B cell (primary cell): ENCODE results near the gene TUBGCP4. TPM values are rescaled to one million over a fixed set of nuclear protein-coding genes. Genes with fewer than 3 reads are reported as not detected.

Experiments
- ATAC-seq: fragments of 200-7000 bp; cut with Tn5 transposase; one replicate; pipeline ENCODE4 v1.10.0; 2021; ENCODE audit warnings: low read depth, mild to moderate bottlenecking, moderate number of reproducible peaks, moderate library complexity
- CTCF ChIA-PET: fragments of 350-600 bp; sonication (Branson Sonifier 250); formaldehyde crosslinking; loops from one replicate; lab custom pipeline; 2021; ENCODE audit warnings: antibody characterized with exemption, inconsistent platforms; lab: Charles Lee
- POLR2A ChIA-PET: fragments of 350-600 bp; sonication (Branson Sonifier 250); formaldehyde crosslinking; loops from one replicate; lab custom pipeline; 2021; ENCODE audit warnings: antibody characterized with exemption; lab: Charles Lee
- DNase-seq: peaks from one replicate; pipeline ENCODE4 v3.0.0; 2013
- H2AFZ ChIP-seq: 2 replicates; pipeline ENCODE4 v1.6.1; 2012; ENCODE audit warnings: mild to moderate bottlenecking, low read depth, low read length; ENCODE audit not compliant: insufficient read depth, poor library complexity, severe bottlenecking
- H3K27ac ChIP-seq, 2 donors: 1 replicate in 1 of 2; 2 replicates in 1 of 2; pipeline ENCODE4 v1.5.1; 2012 to 2013; ENCODE audit warnings: low read length in 2 of 2, mild to moderate bottlenecking in 2 of 2, moderate library complexity in 1 of 2
- H3K27me3 ChIP-seq, 4 experiments: fragments of 200-600 bp in 1 of 4; sonication (generic) in 1 of 4; replicated peaks in 1 of 4; 1 replicate in 2 of 4; 2 replicates in 2 of 4; pipeline versions ENCODE4 v1.6.1 to v1.7.0; 2013 to 2016; ENCODE audit warnings: low read length in 3 of 4, mild to moderate bottlenecking in 2 of 4, mixed read lengths in 1 of 4, moderate library complexity in 1 of 4; ENCODE audit not compliant: insufficient read depth in 4 of 4, control insufficient read depth in 3 of 4; ENCODE audit errors: control extremely low read depth in 1 of 4
- H3K36me3 ChIP-seq, 2 experiments: replicated peaks in 1 of 2; 1 replicate in 1 of 2; 2 replicates in 1 of 2; pipeline versions ENCODE4 v1.6.1 to v1.7.1; 2013; ENCODE audit warnings: low read length in 1 of 2; ENCODE audit not compliant: insufficient read depth in 2 of 2, control insufficient read depth in 1 of 2; ENCODE audit errors: control extremely low read depth in 1 of 2, extremely low read depth in 1 of 2
- H3K4me1 ChIP-seq, 2 donors: fragments of 200-600 bp in 1 of 2; sonication (generic) in 1 of 2; 1 replicate in 1 of 2; 2 replicates in 1 of 2; pipeline versions ENCODE4 v1.5.1 to v1.6.1; 2013 to 2017; ENCODE audit warnings: low read length in 2 of 2; ENCODE audit not compliant: control insufficient read depth in 2 of 2, insufficient read depth in 2 of 2
- H3K4me2 ChIP-seq: replicated peaks from 2 replicates; pipeline ENCODE3; 2012; ENCODE audit warnings: mild to moderate bottlenecking, low read depth, low read length; ENCODE audit not compliant: poor library complexity, severe bottlenecking
- H3K4me3 ChIP-seq, 5 experiments: fragments of 200-600 bp in 1 of 5; sonication (generic) in 1 of 5; 1 replicate in 3 of 5; 2 replicates in 2 of 5; pipeline versions ENCODE4 v1.5.1 to v1.7.0; 2011 to 2016; ENCODE audit warnings: low read length in 4 of 5, mild to moderate bottlenecking in 4 of 5, low read depth in 2 of 5, control low read depth in 1 of 5, moderate library complexity in 1 of 5; ENCODE audit not compliant: insufficient read depth in 1 of 5; ENCODE audit errors: control extremely low read depth in 1 of 5, extremely low read depth in 1 of 5
- H3K79me2 ChIP-seq: fragments of 200-600 bp; sonication (generic); one replicate; pipeline ENCODE4 v1.6.0; 2016; ENCODE audit warnings: low read length; ENCODE audit not compliant: control insufficient read depth, insufficient read depth
- H3K9ac ChIP-seq: fragments of 200-600 bp; sonication (generic); 2 replicates; pipeline ENCODE4 v1.6.1; 2017; ENCODE audit warnings: mild to moderate bottlenecking, low read length, moderate library complexity
- H3K9me3 ChIP-seq, 3 donors: one replicate each; pipeline versions ENCODE4 v1.6.1 to v1.7.1; 2013; ENCODE audit warnings: low read length in 2 of 3; ENCODE audit not compliant: control insufficient read depth in 2 of 3, insufficient read depth in 1 of 3; ENCODE audit errors: control extremely low read depth in 1 of 3
- H4K20me1 ChIP-seq: 2 replicates; pipeline ENCODE4 v1.6.0; 2012; ENCODE audit warnings: mild to moderate bottlenecking, low read length; ENCODE audit not compliant: insufficient read depth, control insufficient read depth, poor library complexity, severe bottlenecking
- H3K27ac Mint-ChIP-seq: one replicate; pipeline ENCODE4 v1.8.0; 2021; ENCODE audit warnings: mixed read lengths
- H3K27me3 Mint-ChIP-seq: one replicate; pipeline ENCODE4 v1.8.0; 2021; ENCODE audit warnings: mixed read lengths
- H3K4me1 Mint-ChIP-seq: one replicate; pipeline ENCODE4 v1.8.0; 2021; ENCODE audit warnings: mixed read lengths
- H3K4me3 Mint-ChIP-seq: one replicate; pipeline ENCODE4 v1.8.0; 2021; ENCODE audit warnings: mixed read lengths
- H3K9me3 Mint-ChIP-seq: one replicate; pipeline ENCODE4 v1.8.0; 2022; ENCODE audit warnings: mixed read lengths; ENCODE audit not compliant: insufficient read depth
- EZH2 ChIP-seq: IDR thresholded peaks from 2 replicates; pipeline ENCODE4 v1.6.1; 2012; ENCODE audit warnings: borderline replicate concordance, low read depth, mild to moderate bottlenecking, moderate library complexity, low read length; ENCODE audit not compliant: insufficient read depth, poor library complexity, severe bottlenecking
- WGBS: methylation state at CpG from one replicate; pipeline ENCODE4 v1.1.5; 2013; ENCODE audit warnings: missing lambda C conversion rate; ENCODE audit not compliant: insufficient coverage; 5-methylcytosine and 5-hydroxymethylcytosine counted together
- intact Hi-C: fragments of 100-400 bp; cut with micrococcal nuclease; formaldehyde crosslinking; loops from one replicate; pipeline ENCODE4 v1.10.0; 2022
- polyA plus RNA-seq: library from polyadenylated mRNA; depleted of rRNA; stranded (reverse); fragments of >200 nt; gene quantifications from 2 replicates; pipeline ENCODE4 v1.2.3, GENCODE V29; 2012
- total RNA-seq, 2 donors: library from RNA; stranded (reverse); fragments of 120-200 nt in 1 of 2; gene quantifications; 1 replicate in 1 of 2; 2 replicates in 1 of 2; pipeline versions ENCODE4 v1.2.3 to v1.2.4, GENCODE V29; 2013 to 2022
- TF ChIP-seq, protein P1 (sequence below): fragments of 200-600 bp; IDR thresholded peaks from one replicate; pipeline ENCODE4 v1.8.0; 2022; ENCODE audit warnings: antibody characterized with exemption, mild to moderate bottlenecking

Gene TUBGCP4
- total and polyA plus RNA-seq, 2 donors (not counting 1 experiment from before 2014, with no cell fraction given) = 10.0 to 31.6 TPM

DNA sequence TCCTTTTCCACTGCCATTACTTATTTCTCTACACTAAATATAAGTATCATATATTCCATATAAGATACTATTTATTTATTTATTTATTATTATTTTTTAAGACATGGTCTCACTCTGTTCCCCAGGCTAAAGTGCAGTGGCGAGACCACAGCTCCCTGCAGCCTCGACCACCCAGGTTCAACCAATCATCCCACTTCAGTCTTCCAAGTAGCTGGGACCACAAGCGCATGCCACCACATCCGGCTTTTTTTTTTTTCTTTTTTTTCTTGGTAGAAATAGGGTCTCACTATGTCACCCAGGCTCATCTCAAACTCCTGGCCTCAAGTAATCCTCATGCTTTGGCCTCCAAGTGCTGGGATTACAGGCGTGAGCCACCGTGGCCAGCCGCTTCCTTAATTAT lies 65.5 kb downstream of the TUBGCP4 start:
- H3K9ac ChIP-seq = no peak overlapping the region
- H3K4me1 Mint-ChIP-seq = no peaks in the 10 kb centered on the region

DNA sequence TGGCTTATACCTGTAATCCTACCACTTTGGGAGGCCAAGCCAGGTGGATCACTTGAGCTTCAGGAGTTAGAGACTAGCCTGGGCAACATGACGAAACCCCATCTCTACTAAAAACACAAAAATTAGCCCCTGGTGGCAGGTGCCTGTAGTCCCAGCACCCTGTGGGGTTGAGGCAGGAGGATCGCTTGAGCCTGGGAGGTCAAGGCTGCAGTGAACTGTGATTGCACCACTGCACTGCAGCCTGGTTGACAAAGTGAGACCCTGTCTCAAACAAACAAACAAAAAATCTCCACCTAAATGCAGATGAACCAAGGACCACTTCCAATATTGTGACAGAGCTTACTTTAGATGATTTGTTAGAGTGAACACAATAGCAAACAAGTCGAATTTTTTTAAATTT lies 68.4 kb downstream of the TUBGCP4 start:
- H3K4me1 ChIP-seq = no peaks in the 10 kb centered on the region
- no peaks in the 10 kb centered on the region for H3K9me3 Mint-ChIP-seq
- DNase-seq (no peak), ATAC-seq (no peak)
- H3K36me3 ChIP-seq = peaks cover 7 to 27% of the 10 kb centered on the region in 2 experiments
- H3K4me3 Mint-ChIP-seq = no peak overlapping the region
- H2AFZ ChIP-seq = no peak overlapping the region
- 100% methylated on average over 2 of the region's 3 CpGs for WGBS
- no peaks in the 10 kb centered on the region for H3K79me2 ChIP-seq
- no peaks in the 10 kb centered on the region for H3K27me3 ChIP-seq
- H4K20me1 ChIP-seq = no peaks in the 10 kb centered on the region
- no peaks in the 10 kb centered on the region for H3K9me3 ChIP-seq
- POLR2A ChIA-PET = no interaction called here
- H3K4me3 ChIP-seq = no peak overlapping the region
- no peak overlapping the region for H3K27ac ChIP-seq
- no peak overlapping the region for H3K4me2 ChIP-seq
- CTCF ChIA-PET = interaction anchor here (2.8 kb wide), 1 partner anchor 75 kb away, joined by 17 read pairs; no protein-coding TSS in a partner anchor
- intact Hi-C loops = no loop called here
- no peaks in the 10 kb centered on the region for H3K4me1 Mint-ChIP-seq
- H3K9ac ChIP-seq = no peak overlapping the region
- no peak for TF ChIP-seq EZH2
- TF ChIP-seq, protein P1, sequence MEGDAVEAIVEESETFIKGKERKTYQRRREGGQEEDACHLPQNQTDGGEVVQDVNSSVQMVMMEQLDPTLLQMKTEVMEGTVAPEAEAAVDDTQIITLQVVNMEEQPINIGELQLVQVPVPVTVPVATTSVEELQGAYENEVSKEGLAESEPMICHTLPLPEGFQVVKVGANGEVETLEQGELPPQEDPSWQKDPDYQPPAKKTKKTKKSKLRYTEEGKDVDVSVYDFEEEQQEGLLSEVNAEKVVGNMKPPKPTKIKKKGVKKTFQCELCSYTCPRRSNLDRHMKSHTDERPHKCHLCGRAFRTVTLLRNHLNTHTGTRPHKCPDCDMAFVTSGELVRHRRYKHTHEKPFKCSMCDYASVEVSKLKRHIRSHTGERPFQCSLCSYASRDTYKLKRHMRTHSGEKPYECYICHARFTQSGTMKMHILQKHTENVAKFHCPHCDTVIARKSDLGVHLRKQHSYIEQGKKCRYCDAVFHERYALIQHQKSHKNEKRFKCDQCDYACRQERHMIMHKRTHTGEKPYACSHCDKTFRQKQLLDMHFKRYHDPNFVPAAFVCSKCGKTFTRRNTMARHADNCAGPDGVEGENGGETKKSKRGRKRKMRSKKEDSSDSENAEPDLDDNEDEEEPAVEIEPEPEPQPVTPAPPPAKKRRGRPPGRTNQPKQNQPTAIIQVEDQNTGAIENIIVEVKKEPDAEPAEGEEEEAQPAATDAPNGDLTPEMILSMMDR = no peak
- no peaks in the 10 kb centered on the region for H3K27me3 Mint-ChIP-seq
- no peak overlapping the region for H3K27ac Mint-ChIP-seq

More for the DNA sequence above, 65.5 kb downstream of the TUBGCP4 start:
- Histone ChIP-seq H3K4me3 (no peak overlapping the region), H2AFZ (no peak overlapping the region), H3K36me3 (peaks cover 9 to 38% of the 10 kb centered on the region in 2 experiments), H4K20me1 (no peaks in the 10 kb centered on the region), H3K27me3 (no peaks in the 10 kb centered on the region), H3K79me2 (no peaks in the 10 kb centered on the region), H3K9me3 (no peaks in the 10 kb centered on the region), H3K4me2 (no peak overlapping the region), H3K4me1 (no peaks in the 10 kb centered on the region), H3K27ac (no peak overlapping the region)
- no peak overlapping the region for H3K27ac Mint-ChIP-seq
- 90% methylated on average over 2 of the region's 7 CpGs for WGBS
- H3K9me3 Mint-ChIP-seq = no peaks in the 10 kb centered on the region
- no peak overlapping the region for H3K4me3 Mint-ChIP-seq
- ChIA-PET CTCF (no interaction called here), POLR2A (no interaction called here)
- H3K27me3 Mint-ChIP-seq = no peaks in the 10 kb centered on the region
- no peak for ATAC-seq
- no peak for DNase-seq
- intact Hi-C loops = no loop called here
- no peak for TF ChIP-seq EZH2
- TF ChIP-seq, protein P1 = no peak
